NCI-H748 treated with DMSO at 0.1 percent for 48 hours (cell line): ENCODE measurements around the gene KLF7.
"Not testable (repeated sequence)": the region's sequence is repeated elsewhere in the genome, so short reads cannot be mapped to it uniquely, and the experiment has no call there.

Experiments used
- DNase-seq: peaks from one replicate; lab custom pipeline; 2025; lab: John Stamatoyannopoulos, UW

The KLF7 gene

GRCh38 chr2:207064128-207064690 is 101.5 kb downstream of the KLF7 start:
- DNase-seq = no peak

GRCh38 chr2:207061181-207061580 is 104.6 kb downstream of the KLF7 start:
- no peak for DNase-seq

GRCh38 chr2:207055257-207055656 is 110.5 kb downstream of the KLF7 start:
- no peak for DNase-seq

GRCh38 chr2:207054521-207054920 is 111.2 kb downstream of the KLF7 start:
- no peak for DNase-seq

GRCh38 chr2:207051385-207051965 is 114.3 kb downstream of the KLF7 start:
- no peak for DNase-seq

- no peak for DNase-seq
Observed at GRCh38 chr2:207049122-207049521, 116.6 kb downstream of the KLF7 start.

GRCh38 chr2:207048416-207048815 is 117.3 kb downstream of the KLF7 start:
- DNase-seq = no peak

GRCh38 chr2:207046724-207047123 is 119.0 kb downstream of the KLF7 start:
- peak; percentile 70 for DNase-seq

- DNase-seq = no peak
Observed at GRCh38 chr2:207045531-207045930, 120.2 kb downstream of the KLF7 start.

- peak; percentile 97 for DNase-seq
Observed at GRCh38 chr2:207044379-207045362, 121.1 kb downstream of the KLF7 start.

- peak; percentile 94 for DNase-seq
Observed at GRCh38 chr2:207042841-207043240, 122.9 kb downstream of the KLF7 start.

- peak; percentile 30 for DNase-seq
Observed at GRCh38 chr2:207041786-207042554, 123.8 kb downstream of the KLF7 start.

GRCh38 chr2:207041279-207041678 is 124.5 kb downstream of the KLF7 start:
- no peak for DNase-seq

GRCh38 chr2:207040696-207041095 is 125.1 kb downstream of the KLF7 start:
- no peak for DNase-seq

- no peak for DNase-seq
Observed at GRCh38 chr2:207039225-207039624, 126.5 kb downstream of the KLF7 start.

- no peak for DNase-seq
Observed at GRCh38 chr2:207038299-207038698, 127.4 kb downstream of the KLF7 start.

- DNase-seq = no peak
Observed at GRCh38 chr2:207037896-207038295, 127.9 kb downstream of the KLF7 start.

GRCh38 chr2:207037023-207037422 is 128.7 kb downstream of the KLF7 start:
- not testable (repeated sequence) for DNase-seq

- no peak for DNase-seq
Observed at GRCh38 chr2:207035875-207036274, 129.9 kb downstream of the KLF7 start.

- no peak for DNase-seq
Observed at GRCh38 chr2:207032490-207032889, 133.3 kb downstream of the KLF7 start.
